Neural crest cell (in vitro differentiated cells): ENCODE data around the gene RELN. TPM values are rescaled to one million over a fixed set of nuclear protein-coding genes. Genes with fewer than 3 reads are reported as not detected.

Experiments used
- DNase-seq: peaks from one replicate; pipeline ENCODE4 v3.0.0; 2021; ENCODE audit warnings: low read depth, mixed read lengths, low spot score
- H3K27ac Mint-ChIP-seq: one replicate; pipeline ENCODE4 v1.8.0; 2021; ENCODE audit warnings: mild to moderate bottlenecking, mixed read lengths; ENCODE audit not compliant: unreplicated experiment
- H3K27me3 Mint-ChIP-seq: 2 replicates; pipeline ENCODE4 v1.8.0; 2021; ENCODE audit warnings: low read depth, mild to moderate bottlenecking, mixed read lengths
- H3K36me3 Mint-ChIP-seq: 2 replicates; pipeline ENCODE4 v1.8.0; 2021; ENCODE audit warnings: low read depth, mild to moderate bottlenecking, mixed read lengths
- H3K4me1 Mint-ChIP-seq: 2 replicates; pipeline ENCODE4 v1.8.0; 2021; ENCODE audit warnings: mixed read lengths
- H3K4me3 Mint-ChIP-seq: one replicate; pipeline ENCODE4 v1.8.0; 2021; ENCODE audit warnings: mild to moderate bottlenecking, mixed read lengths
- H3K9me3 Mint-ChIP-seq: 2 replicates; pipeline ENCODE4 v1.8.0; 2021; ENCODE audit warnings: mixed read lengths
- CTCF ChIP-seq: fragments of 200-600 bp; sonication (generic); conservative IDR thresholded peaks from 2 replicates; pipeline ENCODE4 v1.5.0; 2021; ENCODE audit warnings: antibody characterized with exemption, mild to moderate bottlenecking
- total RNA-seq: library from RNA; stranded (reverse); gene quantifications from 2 replicates; pipeline ENCODE4 v1.2.1, GENCODE V29; 2021

Gene RELN
- total RNA-seq, 1 donor from 2014 or later = 0.02 TPM

GRCh38 chr7:103632972-103633371, 356.5 kb downstream of the RELN start:
- peaks cover 28% of the 10 kb centered on the region for H3K27me3 Mint-ChIP-seq
- H3K4me1 Mint-ChIP-seq = no peaks in the 10 kb centered on the region
- no peaks in the 10 kb centered on the region for H3K36me3 Mint-ChIP-seq
- TF ChIP-seq CTCF = no peak
- no peak for DNase-seq
- H3K4me3 Mint-ChIP-seq = no peak overlapping the region
- H3K27ac Mint-ChIP-seq = no peak overlapping the region
- H3K9me3 Mint-ChIP-seq = peaks cover 2% of the 10 kb centered on the region

GRCh38 chr7:103632005-103632639, 357.3 kb downstream of the RELN start:
- peaks cover 2% of the 10 kb centered on the region for H3K9me3 Mint-ChIP-seq
- H3K27me3 Mint-ChIP-seq = peaks cover 28% of the 10 kb centered on the region
- H3K4me1 Mint-ChIP-seq = no peaks in the 10 kb centered on the region
- no peak overlapping the region for H3K4me3 Mint-ChIP-seq
- no peak for DNase-seq
- no peaks in the 10 kb centered on the region for H3K36me3 Mint-ChIP-seq
- no peak overlapping the region for H3K27ac Mint-ChIP-seq
- TF ChIP-seq CTCF = no peak

GRCh38 chr7:103630318-103630717, 359.1 kb downstream of the RELN start:
- H3K4me1 Mint-ChIP-seq = no peaks in the 10 kb centered on the region
- no peak for TF ChIP-seq CTCF
- H3K9me3 Mint-ChIP-seq = peaks cover 2% of the 10 kb centered on the region
- H3K4me3 Mint-ChIP-seq = no peak overlapping the region
- H3K27me3 Mint-ChIP-seq = peaks cover 27% of the 10 kb centered on the region
- H3K27ac Mint-ChIP-seq = no peak overlapping the region
- no peak for DNase-seq
- no peaks in the 10 kb centered on the region for H3K36me3 Mint-ChIP-seq

GRCh38 chr7:103628742-103629141, 360.7 kb downstream of the RELN start:
- no peak overlapping the region for H3K4me3 Mint-ChIP-seq
- H3K36me3 Mint-ChIP-seq = no peaks in the 10 kb centered on the region
- no peak overlapping the region for H3K27ac Mint-ChIP-seq
- peaks cover 2% of the 10 kb centered on the region for H3K9me3 Mint-ChIP-seq
- TF ChIP-seq CTCF = no peak
- H3K27me3 Mint-ChIP-seq = peaks cover 21% of the 10 kb centered on the region
- DNase-seq = no peak
- no peaks in the 10 kb centered on the region for H3K4me1 Mint-ChIP-seq

GRCh38 chr7:103626776-103627175, 362.7 kb downstream of the RELN start:
- Mint-ChIP-seq H3K4me1 (no peaks in the 10 kb centered on the region), H3K36me3 (no peaks in the 10 kb centered on the region), H3K4me3 (no peak overlapping the region), H3K27ac (no peak overlapping the region), H3K27me3 (peaks cover 16% of the 10 kb centered on the region), H3K9me3 (peaks cover 2% of the 10 kb centered on the region)
- no peak for TF ChIP-seq CTCF
- no peak for DNase-seq
